ENCODE data around the gene IFNA5. TPM values are rescaled to one million over a fixed set of nuclear protein-coding genes. Genes with fewer than 3 reads are reported as not detected.

The IFNA5 gene
- total and polyA plus RNA-seq, 2 of the 13 experiments (the other 11 are each of a cell fraction or from before 2014, with no cell fraction given) = not detected

DNA sequence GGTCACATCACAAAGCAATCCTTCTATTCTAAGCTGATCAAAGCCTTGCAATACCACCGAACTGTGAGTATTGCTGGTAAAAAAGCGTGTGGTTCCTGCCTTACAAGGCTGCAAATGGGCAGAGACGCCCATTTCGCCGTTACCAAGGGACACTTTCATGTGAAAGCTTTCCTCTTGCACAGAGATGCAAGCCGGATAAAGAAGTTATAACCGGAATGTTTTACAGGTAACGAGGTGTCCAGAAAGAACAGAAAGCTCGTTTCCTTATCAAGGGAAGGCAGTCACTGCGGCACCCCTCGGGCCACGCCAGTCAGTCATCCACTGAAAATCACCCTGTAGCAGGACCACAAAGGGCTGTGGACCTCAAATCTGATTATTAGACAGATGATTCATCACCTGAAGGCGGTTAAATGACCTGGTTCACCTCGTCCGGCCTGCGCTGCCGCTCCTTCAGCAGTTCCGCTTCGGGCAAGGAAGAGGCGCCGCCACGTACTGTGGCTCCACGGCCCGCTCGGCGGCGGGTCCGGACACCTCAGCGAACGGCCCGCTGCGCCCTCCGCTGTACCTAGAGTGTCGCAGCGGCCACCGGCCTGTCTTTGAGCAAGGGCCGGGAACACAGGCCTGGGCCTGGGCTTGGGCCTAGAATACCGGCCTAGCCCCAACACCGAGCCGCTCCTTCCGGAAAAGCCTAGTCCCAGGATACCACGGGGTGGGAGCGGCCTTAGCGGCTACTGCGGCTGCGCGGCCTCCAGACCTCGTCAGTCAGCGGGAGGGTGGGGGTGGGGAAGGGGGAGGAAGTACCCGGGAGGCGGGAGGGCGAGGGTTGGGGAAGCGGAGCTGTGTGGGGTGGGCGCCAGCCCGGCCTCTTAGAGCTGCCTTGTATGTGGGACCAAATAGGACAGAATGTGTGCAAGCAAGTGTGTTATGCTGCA, 29.9 kb upstream of the IFNA5 start, which contains the start of gene KLHL9 (continued):
- TF ChIP-seq, protein P1, sequence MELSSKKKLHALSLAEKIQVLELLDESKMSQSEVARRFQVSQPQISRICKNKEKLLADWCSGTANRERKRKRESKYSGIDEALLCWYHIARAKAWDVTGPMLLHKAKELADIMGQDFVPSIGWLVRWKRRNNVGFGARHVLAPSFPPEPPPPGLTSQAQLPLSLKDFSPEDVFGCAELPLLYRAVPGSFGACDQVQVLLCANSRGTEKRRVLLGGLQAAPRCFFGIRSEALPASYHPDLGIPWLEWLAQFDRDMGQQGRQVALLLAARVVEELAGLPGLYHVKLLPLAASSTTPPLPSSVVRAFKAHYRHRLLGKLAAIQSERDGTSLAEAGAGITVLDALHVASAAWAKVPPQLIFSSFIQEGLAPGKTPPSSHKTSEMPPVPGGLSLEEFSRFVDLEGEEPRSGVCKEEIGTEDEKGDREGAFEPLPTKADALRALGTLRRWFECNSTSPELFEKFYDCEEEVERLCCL (CRISPR knock-in tag; IDR thresholded peaks at IDR 0.05; ENCODE audit: borderline replicate concordance) = peak; percentile 63; the same call in 1 of the 2 replicates
- peak; percentile 90; the same call in 1 of the 2 replicates for TF ChIP-seq TP53 (CRISPR knock-in tag; conservative IDR thresholded peaks at IDR 0.05)
- TF ChIP-seq, protein P2, sequence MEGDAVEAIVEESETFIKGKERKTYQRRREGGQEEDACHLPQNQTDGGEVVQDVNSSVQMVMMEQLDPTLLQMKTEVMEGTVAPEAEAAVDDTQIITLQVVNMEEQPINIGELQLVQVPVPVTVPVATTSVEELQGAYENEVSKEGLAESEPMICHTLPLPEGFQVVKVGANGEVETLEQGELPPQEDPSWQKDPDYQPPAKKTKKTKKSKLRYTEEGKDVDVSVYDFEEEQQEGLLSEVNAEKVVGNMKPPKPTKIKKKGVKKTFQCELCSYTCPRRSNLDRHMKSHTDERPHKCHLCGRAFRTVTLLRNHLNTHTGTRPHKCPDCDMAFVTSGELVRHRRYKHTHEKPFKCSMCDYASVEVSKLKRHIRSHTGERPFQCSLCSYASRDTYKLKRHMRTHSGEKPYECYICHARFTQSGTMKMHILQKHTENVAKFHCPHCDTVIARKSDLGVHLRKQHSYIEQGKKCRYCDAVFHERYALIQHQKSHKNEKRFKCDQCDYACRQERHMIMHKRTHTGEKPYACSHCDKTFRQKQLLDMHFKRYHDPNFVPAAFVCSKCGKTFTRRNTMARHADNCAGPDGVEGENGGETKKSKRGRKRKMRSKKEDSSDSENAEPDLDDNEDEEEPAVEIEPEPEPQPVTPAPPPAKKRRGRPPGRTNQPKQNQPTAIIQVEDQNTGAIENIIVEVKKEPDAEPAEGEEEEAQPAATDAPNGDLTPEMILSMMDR (CRISPR knock-in tag; IDR thresholded peaks at IDR 0.05) = peak; percentile 18; the same call in 1 of the 2 replicates
- no peak; the same call in 1 of the 2 replicates for TF ChIP-seq ZNF746 (CRISPR knock-in tag; IDR thresholded peaks at IDR 0.05)
- no peak for TF ChIP-seq ZNF720 (CRISPR knock-in tag; IDR thresholded peaks at IDR 0.05)
- TF ChIP-seq, protein P3, sequence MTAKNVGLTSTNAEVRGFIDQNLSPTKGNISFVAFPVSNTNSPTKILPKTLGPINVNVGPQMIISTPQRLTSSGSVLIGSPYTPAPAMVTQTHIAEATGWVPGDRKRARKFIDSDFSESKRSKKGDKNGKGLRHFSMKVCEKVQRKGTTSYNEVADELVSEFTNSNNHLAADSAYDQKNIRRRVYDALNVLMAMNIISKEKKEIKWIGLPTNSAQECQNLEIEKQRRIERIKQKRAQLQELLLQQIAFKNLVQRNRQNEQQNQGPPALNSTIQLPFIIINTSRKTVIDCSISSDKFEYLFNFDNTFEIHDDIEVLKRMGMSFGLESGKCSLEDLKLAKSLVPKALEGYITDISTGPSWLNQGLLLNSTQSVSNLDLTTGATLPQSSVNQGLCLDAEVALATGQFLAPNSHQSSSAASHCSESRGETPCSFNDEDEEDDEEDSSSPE (CRISPR knock-in tag; IDR thresholded peaks at IDR 0.05) = peak; percentile 42; the same call in 1 of the 2 replicates
- no peak for TF ChIP-seq TRIM24 (CRISPR knock-in tag; IDR thresholded peaks at IDR 0.05)
- TF ChIP-seq PAWR (CRISPR knock-in tag; IDR thresholded peaks at IDR 0.05; ENCODE audit: borderline replicate concordance) = no peak
- TF ChIP-seq ZBTB1 (CRISPR knock-in tag; IDR thresholded peaks at IDR 0.05; ENCODE audit: borderline replicate concordance) = no peak
- TF ChIP-seq SRSF1 (optimal IDR thresholded peaks at IDR 0.05; ENCODE audit: low read depth, low read length) = no peak
- peak; percentile 71; the same call in 1 of the 2 replicates for TF ChIP-seq CAMTA2 (CRISPR knock-in tag; IDR thresholded peaks at IDR 0.05; ENCODE audit: borderline replicate concordance)
- TF ChIP-seq TMF1 (CRISPR knock-in tag; IDR thresholded peaks at IDR 0.05; ENCODE audit: low read depth) = no peak
- no peak for TF ChIP-seq ARHGAP35 (CRISPR knock-in tag; IDR thresholded peaks at IDR 0.05; ENCODE audit: borderline replicate concordance)
- no peak for TF ChIP-seq NR2F1 (CRISPR knock-in tag; IDR thresholded peaks at IDR 0.05)
- TF ChIP-seq ZMYM4 (CRISPR knock-in tag; IDR thresholded peaks at IDR 0.05) = no peak
- peak; percentile 51; the same call in 1 of the 2 replicates for TF ChIP-seq RXRA (CRISPR knock-in tag; IDR thresholded peaks at IDR 0.05)
- TF ChIP-seq, protein P4, sequence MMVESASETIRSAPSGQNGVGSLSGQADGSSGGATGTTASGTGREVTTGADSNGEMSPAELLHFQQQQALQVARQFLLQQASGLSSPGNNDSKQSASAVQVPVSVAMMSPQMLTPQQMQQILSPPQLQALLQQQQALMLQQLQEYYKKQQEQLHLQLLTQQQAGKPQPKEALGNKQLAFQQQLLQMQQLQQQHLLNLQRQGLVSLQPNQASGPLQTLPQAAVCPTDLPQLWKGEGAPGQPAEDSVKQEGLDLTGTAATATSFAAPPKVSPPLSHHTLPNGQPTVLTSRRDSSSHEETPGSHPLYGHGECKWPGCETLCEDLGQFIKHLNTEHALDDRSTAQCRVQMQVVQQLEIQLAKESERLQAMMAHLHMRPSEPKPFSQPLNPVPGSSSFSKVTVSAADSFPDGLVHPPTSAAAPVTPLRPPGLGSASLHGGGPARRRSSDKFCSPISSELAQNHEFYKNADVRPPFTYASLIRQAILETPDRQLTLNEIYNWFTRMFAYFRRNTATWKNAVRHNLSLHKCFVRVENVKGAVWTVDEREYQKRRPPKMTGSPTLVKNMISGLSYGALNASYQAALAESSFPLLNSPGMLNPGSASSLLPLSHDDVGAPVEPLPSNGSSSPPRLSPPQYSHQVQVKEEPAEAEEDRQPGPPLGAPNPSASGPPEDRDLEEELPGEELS (CRISPR knock-in tag; IDR thresholded peaks at IDR 0.05) = no peak
- peak; percentile 32; the same call in 1 of the 2 replicates for TF ChIP-seq ZSCAN31 (CRISPR knock-in tag; IDR thresholded peaks at IDR 0.05; ENCODE audit: low read depth)
- TF ChIP-seq SALL2 (CRISPR knock-in tag; IDR thresholded peaks at IDR 0.05) = peak; percentile 71; the same call in 1 of the 2 replicates
- no peak for TF ChIP-seq ZFP37 (CRISPR knock-in tag; IDR thresholded peaks at IDR 0.05; ENCODE audit: borderline replicate concordance)

Data from HepG2 (cell line).